Epithelial cell of esophagus (primary cell): ENCODE measurements around the gene SH3TC2.

Experiments used
- DNase-seq: peaks from one replicate; pipeline ENCODE4 v3.0.0; 2010; ENCODE audit warnings: low read depth
- H3K4me3 ChIP-seq: 2 replicates; pipeline ENCODE4 v1.5.1; 2011; ENCODE audit warnings: mild to moderate bottlenecking, low read length, control low read depth
- CTCF ChIP-seq: IDR thresholded peaks from 2 replicates; pipeline ENCODE4 v1.5.1; 2011; ENCODE audit warnings: low read depth, mild to moderate bottlenecking, low read length, control low read depth, inconsistent platforms; ENCODE audit not compliant: insufficient read depth; ENCODE audit errors: missing control alignments

SH3TC2 gene

GRCh38 chr5:149047462-149047861, 15.4 kb downstream of the SH3TC2 start:
- TF ChIP-seq CTCF, result no peak
- DNase-seq, result no peak
- H3K4me3 ChIP-seq, result no peak overlapping the region

GRCh38 chr5:149046196-149046829, 16.5 kb downstream of the SH3TC2 start:
- no peak for DNase-seq
- TF ChIP-seq CTCF, result no peak
- no peak overlapping the region for H3K4me3 ChIP-seq

GRCh38 chr5:149045089-149045460, 17.8 kb downstream of the SH3TC2 start:
- no peak for TF ChIP-seq CTCF
- no peak overlapping the region for H3K4me3 ChIP-seq
- DNase-seq, result no peak

- no peak overlapping the region for H3K4me3 ChIP-seq
- no peak for TF ChIP-seq CTCF
- DNase-seq, result no peak
Observed at GRCh38 chr5:149044453-149045088, 18.3 kb downstream of the SH3TC2 start.

GRCh38 chr5:149043641-149044040, 19.2 kb downstream of the SH3TC2 start:
- no peak for DNase-seq
- no peak overlapping the region for H3K4me3 ChIP-seq
- TF ChIP-seq CTCF, result no peak

- TF ChIP-seq CTCF, result no peak
- no peak for DNase-seq
- no peak overlapping the region for H3K4me3 ChIP-seq
Observed at GRCh38 chr5:149042865-149043264, 20.0 kb downstream of the SH3TC2 start.

GRCh38 chr5:149041242-149041641, 21.6 kb downstream of the SH3TC2 start:
- DNase-seq, result no peak
- no peak for TF ChIP-seq CTCF
- H3K4me3 ChIP-seq, result no peak overlapping the region
